D721Med (cell line): ENCODE measurements around the gene PITX3.

Experiments
- DNase-seq: peaks from one replicate; pipeline ENCODE4 v3.0.0; 2011; ENCODE audit warnings: low spot score; ENCODE audit not compliant: insufficient read length
- FAIRE-seq: peaks from 2 replicates; lab custom pipeline; 2011; peaks lifted over from hg19 to GRCh38; lab: Jason Lieb, UNC
- CTCF ChIP-seq: IDR thresholded peaks from 2 replicates; pipeline ENCODE4 v1.5.1; 2012; ENCODE audit warnings: mild to moderate bottlenecking, control low read depth; ENCODE audit not compliant: insufficient read depth; ENCODE audit errors: missing control alignments

Gene PITX3

GRCh38 chr10:102284531-102284930 lies 43.2 kb upstream of the PITX3 start:
- no peak for TF ChIP-seq CTCF
- DNase-seq (no peak), FAIRE-seq (no peak)

- no peak for TF ChIP-seq CTCF
- FAIRE-seq = no peak
- DNase-seq = no peak
Observed at GRCh38 chr10:102283890-102284289, 42.6 kb upstream of the PITX3 start.

- FAIRE-seq (no peak), DNase-seq (no peak)
- no peak for TF ChIP-seq CTCF
Observed at GRCh38 chr10:102283488-102283887, 42.2 kb upstream of the PITX3 start.

GRCh38 chr10:102281102-102281487 lies 39.8 kb upstream of the PITX3 start:
- FAIRE-seq = no peak
- no peak for TF ChIP-seq CTCF
- no peak for DNase-seq

GRCh38 chr10:102280397-102281101 lies 39.2 kb upstream of the PITX3 start:
- DNase-seq (no peak), FAIRE-seq (no peak)
- TF ChIP-seq CTCF = no peak

- TF ChIP-seq CTCF = no peak
- FAIRE-seq (no peak), DNase-seq (no peak)
Observed at GRCh38 chr10:102279104-102279503, 37.8 kb upstream of the PITX3 start.

GRCh38 chr10:102275343-102275742 lies 34.0 kb upstream of the PITX3 start:
- DNase-seq (no peak), FAIRE-seq (no peak)
- no peak for TF ChIP-seq CTCF
